PC-9 (cell line): ENCODE data around the gene AGBL4. TPM values are rescaled to one million over a fixed set of nuclear protein-coding genes. Genes with fewer than 3 reads are reported as not detected.

Source experiments
- BruUV-seq: library from RNA; stranded (reverse); fragments of 400-500 nt; replicated peaks from 2 replicates; lab custom pipeline; 2021; lab: Mats Ljungman, UMichigan
- CTCF ChIA-PET: fragments of 300-600 bp; sonication (Branson Sonifier 250); formaldehyde crosslinking; loops from one replicate; lab custom pipeline; 2022; ENCODE audit warnings: antibody characterized with exemption; lab: Charles Lee
- POLR2A ChIA-PET: fragments of 300-600 bp; sonication (Branson Sonifier 250); formaldehyde crosslinking; loops from one replicate; lab custom pipeline; 2022; ENCODE audit warnings: antibody characterized with exemption; ENCODE audit not compliant: unreplicated experiment; lab: Charles Lee
- DNase-seq, 2 experiments: peaks; one replicate each; pipeline versions ENCODE4 v3.0.0 to v3.0.0-alpha.2; 2015 to 2022; ENCODE audit warnings: mixed read lengths in 1 of 2
- H2AFZ ChIP-seq: fragments of 200-600 bp; sonication (generic); 2 replicates; pipeline ENCODE4 v1.8.1; 2017; ENCODE audit warnings: antibody characterized with exemption
- H3F3A ChIP-seq: fragments of 200-600 bp; sonication (generic); 2 replicates; pipeline ENCODE4 v1.8.1; 2017; ENCODE audit warnings: antibody characterized with exemption, mild to moderate bottlenecking, low read depth; ENCODE audit not compliant: insufficient read depth
- H3K27ac ChIP-seq: fragments of 200-600 bp; sonication (generic); 2 replicates; pipeline ENCODE4 v1.6.1; 2016; ENCODE audit warnings: mixed run types
- H3K27me3 ChIP-seq: fragments of 200-600 bp; sonication (generic); 2 replicates; pipeline ENCODE4 v1.6.1; 2016; ENCODE audit warnings: low read depth, mixed run types; ENCODE audit not compliant: insufficient read depth
- H3K36me3 ChIP-seq: fragments of 200-600 bp; sonication (generic); 2 replicates; pipeline ENCODE4 v1.6.1; 2016; ENCODE audit warnings: low read depth, mixed run types
- H3K4me1 ChIP-seq: fragments of 200-600 bp; sonication (generic); replicated peaks from 2 replicates; pipeline ENCODE4 v1.6.1; 2016; ENCODE audit warnings: mixed run types; ENCODE audit not compliant: insufficient read depth
- H3K4me2 ChIP-seq: fragments of 200-600 bp; sonication (generic); 2 replicates; pipeline ENCODE4 v1.6.1; 2017; ENCODE audit warnings: mixed run types
- H3K4me3 ChIP-seq: fragments of 200-600 bp; sonication (generic); 2 replicates; pipeline ENCODE4 v1.6.1; 2016; ENCODE audit warnings: mixed run types
- H3K79me2 ChIP-seq: fragments of 200-600 bp; sonication (generic); 2 replicates; pipeline ENCODE4 v1.6.1; 2017; ENCODE audit warnings: low read depth, mixed run types
- H3K9me2 ChIP-seq: fragments of 200-600 bp; sonication (generic); 2 replicates; pipeline ENCODE4 v1.8.1; 2017; ENCODE audit warnings: mild to moderate bottlenecking; ENCODE audit not compliant: insufficient read depth
- H3K9me3 ChIP-seq: fragments of 200-600 bp; sonication (generic); 2 replicates; pipeline ENCODE4 v1.8.1; 2016; ENCODE audit warnings: low read depth; ENCODE audit not compliant: insufficient read depth
- H4K20me1 ChIP-seq: fragments of 200-600 bp; sonication (generic); 2 replicates; pipeline ENCODE4 v1.8.1; 2017; ENCODE audit not compliant: insufficient read depth
- CTCF ChIP-seq: fragments of 200-600 bp; sonication (generic); conservative IDR thresholded peaks from 2 replicates; pipeline ENCODE4 v1.6.1; 2017; ENCODE audit warnings: mixed run types, antibody characterized with exemption, mild to moderate bottlenecking, moderate library complexity
- EZH2 ChIP-seq: fragments of 200-600 bp; sonication (generic); IDR thresholded peaks from 2 replicates; pipeline ENCODE4 v1.8.0; 2017; ENCODE audit warnings: antibody characterized with exemption, low read depth
- intact Hi-C: fragments of 100-400 bp; cut with micrococcal nuclease; formaldehyde crosslinking; loops from one replicate; pipeline ENCODE4 v1.10.0; 2022; ENCODE audit not compliant: unreplicated experiment
- total RNA-seq: library from RNA; stranded (reverse); gene quantifications from 2 replicates; pipeline ENCODE4 v1.2.3, GENCODE V29; 2021

Gene AGBL4
- total RNA-seq, 1 experiment from 2014 or later, result not detected

GRCh38 chr1:48908606-48909005, 1115.1 kb downstream of the AGBL4 start:
- TF ChIP-seq CTCF, result no peak
- no peak for TF ChIP-seq EZH2
- H3K9me2 ChIP-seq, result no peaks in the 10 kb centered on the region
- intact Hi-C loops, result no loop called here
- no peak overlapping the region for H3K4me3 ChIP-seq
- CTCF ChIA-PET, result no interaction called here
- no peaks in the 10 kb centered on the region for H3K36me3 ChIP-seq
- no peaks in the 10 kb centered on the region for H3K9me3 ChIP-seq
- H4K20me1 ChIP-seq, result no peaks in the 10 kb centered on the region
- H3K27ac ChIP-seq, result no peak overlapping the region
- no peak overlapping the region for H2AFZ ChIP-seq
- POLR2A ChIA-PET, result no interaction called here
- no peaks in the 10 kb centered on the region for H3F3A ChIP-seq
- BruUV-seq, result no TSS peak
- H3K27me3 ChIP-seq, result peaks cover 2% of the 10 kb centered on the region; the same call in 1 of the 2 replicates
- H3K4me1 ChIP-seq, result no peaks in the 10 kb centered on the region
- DNase-seq, result no peak
- H3K4me2 ChIP-seq, result no peak overlapping the region
- H3K79me2 ChIP-seq, result no peaks in the 10 kb centered on the region

- H3K27me3 ChIP-seq, result no peaks in the 10 kb centered on the region
- H4K20me1 ChIP-seq, result no peaks in the 10 kb centered on the region
- no peak overlapping the region for H2AFZ ChIP-seq
- no peaks in the 10 kb centered on the region for H3K9me3 ChIP-seq
- ChIA-PET CTCF (no interaction called here), POLR2A (no interaction called here)
- no peak for DNase-seq
- intact Hi-C loops, result no loop called here
- H3K4me1 ChIP-seq, result no peaks in the 10 kb centered on the region
- H3K9me2 ChIP-seq, result no peaks in the 10 kb centered on the region
- H3K4me3 ChIP-seq, result no peak overlapping the region
- H3K79me2 ChIP-seq, result no peaks in the 10 kb centered on the region
- no peak overlapping the region for H3K27ac ChIP-seq
- TF ChIP-seq CTCF (no peak), EZH2 (no peak)
- H3K4me2 ChIP-seq, result no peak overlapping the region
- no TSS peak for BruUV-seq
- H3F3A ChIP-seq, result no peaks in the 10 kb centered on the region
- no peaks in the 10 kb centered on the region for H3K36me3 ChIP-seq
Measured at GRCh38 chr1:48906729-48907128, 1117.0 kb downstream of the AGBL4 start.

GRCh38 chr1:48906164-48906563, 1117.6 kb downstream of the AGBL4 start:
- H3K9me3 ChIP-seq, result no peaks in the 10 kb centered on the region
- H3K79me2 ChIP-seq, result no peaks in the 10 kb centered on the region
- H3K9me2 ChIP-seq, result no peaks in the 10 kb centered on the region
- no peak overlapping the region for H3K4me3 ChIP-seq
- no peaks in the 10 kb centered on the region for H3F3A ChIP-seq
- CTCF ChIA-PET, result no interaction called here
- no TSS peak for BruUV-seq
- H3K27ac ChIP-seq, result no peak overlapping the region
- no peak overlapping the region for H3K4me2 ChIP-seq
- H4K20me1 ChIP-seq, result no peaks in the 10 kb centered on the region
- H3K4me1 ChIP-seq, result no peaks in the 10 kb centered on the region
- no peaks in the 10 kb centered on the region for H3K36me3 ChIP-seq
- intact Hi-C loops, result no loop called here
- POLR2A ChIA-PET, result no interaction called here
- no peak for DNase-seq
- no peaks in the 10 kb centered on the region for H3K27me3 ChIP-seq
- no peak for TF ChIP-seq CTCF
- no peak overlapping the region for H2AFZ ChIP-seq
